ENCODE results near the gene LGI2. TPM values are rescaled to one million over a fixed set of nuclear protein-coding genes. Genes with fewer than 3 reads are reported as not detected.

The LGI2 gene
- total RNA-seq, 4 donors from 2014 or later = 0.04 to 0.52 (median 0.22) TPM

DNA sequence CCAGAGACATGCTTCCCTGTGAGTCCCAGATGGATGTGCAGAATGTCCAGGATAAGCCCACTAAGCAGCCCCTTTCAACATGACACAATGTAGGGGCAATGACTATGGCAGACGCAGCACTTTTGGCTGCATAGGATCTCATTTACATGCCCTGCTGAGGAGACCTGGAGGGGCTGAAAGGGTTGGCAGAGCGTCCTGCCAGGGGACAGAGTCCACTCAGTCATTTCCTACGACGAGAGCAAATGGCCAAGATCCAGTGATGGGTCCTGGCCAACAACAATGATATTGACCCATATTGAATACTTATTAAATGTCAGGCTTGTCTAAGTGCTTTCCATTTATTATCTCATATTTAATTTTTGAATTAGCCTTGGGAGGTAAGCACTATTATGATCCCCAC, 41.4 kb downstream of the LGI2 start:
- 74 to 94% methylated on average over 4 of the region's 4 CpGs for WGBS, 2 donors
- no peak for DNase-seq (ENCODE audit: low spot score in 2 of 2)
- H3K4me3 ChIP-seq (ENCODE audit: low read depth, poor library complexity, severe bottlenecking) = no peak overlapping the region
- intact Hi-C loops (cut with DNase I; ENCODE audit: low total_unique reads) = no loop called here
- no peak for TF ChIP-seq POLR2A (IDR thresholded peaks at IDR 0.05)
- TF ChIP-seq, protein P1, sequence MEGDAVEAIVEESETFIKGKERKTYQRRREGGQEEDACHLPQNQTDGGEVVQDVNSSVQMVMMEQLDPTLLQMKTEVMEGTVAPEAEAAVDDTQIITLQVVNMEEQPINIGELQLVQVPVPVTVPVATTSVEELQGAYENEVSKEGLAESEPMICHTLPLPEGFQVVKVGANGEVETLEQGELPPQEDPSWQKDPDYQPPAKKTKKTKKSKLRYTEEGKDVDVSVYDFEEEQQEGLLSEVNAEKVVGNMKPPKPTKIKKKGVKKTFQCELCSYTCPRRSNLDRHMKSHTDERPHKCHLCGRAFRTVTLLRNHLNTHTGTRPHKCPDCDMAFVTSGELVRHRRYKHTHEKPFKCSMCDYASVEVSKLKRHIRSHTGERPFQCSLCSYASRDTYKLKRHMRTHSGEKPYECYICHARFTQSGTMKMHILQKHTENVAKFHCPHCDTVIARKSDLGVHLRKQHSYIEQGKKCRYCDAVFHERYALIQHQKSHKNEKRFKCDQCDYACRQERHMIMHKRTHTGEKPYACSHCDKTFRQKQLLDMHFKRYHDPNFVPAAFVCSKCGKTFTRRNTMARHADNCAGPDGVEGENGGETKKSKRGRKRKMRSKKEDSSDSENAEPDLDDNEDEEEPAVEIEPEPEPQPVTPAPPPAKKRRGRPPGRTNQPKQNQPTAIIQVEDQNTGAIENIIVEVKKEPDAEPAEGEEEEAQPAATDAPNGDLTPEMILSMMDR (IDR thresholded peaks at IDR 0.05) = no peak

DNA sequence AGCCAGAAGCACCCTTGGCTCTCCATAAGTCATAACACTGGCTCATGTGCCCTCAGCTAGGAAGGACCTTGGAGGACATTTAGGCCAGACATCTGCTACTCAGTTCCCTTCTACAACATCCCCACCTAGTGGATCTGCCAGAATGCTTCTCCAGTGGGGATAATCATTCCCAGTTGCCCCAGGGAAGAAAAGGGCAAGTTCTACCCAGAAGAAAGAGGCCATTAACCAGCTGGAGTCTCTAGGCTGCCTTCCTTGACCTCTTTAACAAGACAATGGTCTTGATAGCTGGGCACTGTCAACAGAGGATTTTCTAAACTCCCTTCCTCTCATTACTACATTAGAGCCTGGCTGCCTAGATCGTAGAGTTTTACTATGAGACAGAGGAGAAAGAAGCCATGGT, 42.0 kb downstream of the LGI2 start:
- DNase-seq (ENCODE audit: low spot score in 2 of 2) = no peak
- H3K4me3 ChIP-seq (ENCODE audit: low read depth, poor library complexity, severe bottlenecking) = no peak overlapping the region
- WGBS, 2 donors = 67 to 71% methylated on average over 1 of the region's 1 CpG
- intact Hi-C loops (cut with DNase I; ENCODE audit: low total_unique reads) = no loop called here
- TF ChIP-seq POLR2A (IDR thresholded peaks at IDR 0.05) = no peak
- TF ChIP-seq, protein P1 (IDR thresholded peaks at IDR 0.05) = no peak

DNA sequence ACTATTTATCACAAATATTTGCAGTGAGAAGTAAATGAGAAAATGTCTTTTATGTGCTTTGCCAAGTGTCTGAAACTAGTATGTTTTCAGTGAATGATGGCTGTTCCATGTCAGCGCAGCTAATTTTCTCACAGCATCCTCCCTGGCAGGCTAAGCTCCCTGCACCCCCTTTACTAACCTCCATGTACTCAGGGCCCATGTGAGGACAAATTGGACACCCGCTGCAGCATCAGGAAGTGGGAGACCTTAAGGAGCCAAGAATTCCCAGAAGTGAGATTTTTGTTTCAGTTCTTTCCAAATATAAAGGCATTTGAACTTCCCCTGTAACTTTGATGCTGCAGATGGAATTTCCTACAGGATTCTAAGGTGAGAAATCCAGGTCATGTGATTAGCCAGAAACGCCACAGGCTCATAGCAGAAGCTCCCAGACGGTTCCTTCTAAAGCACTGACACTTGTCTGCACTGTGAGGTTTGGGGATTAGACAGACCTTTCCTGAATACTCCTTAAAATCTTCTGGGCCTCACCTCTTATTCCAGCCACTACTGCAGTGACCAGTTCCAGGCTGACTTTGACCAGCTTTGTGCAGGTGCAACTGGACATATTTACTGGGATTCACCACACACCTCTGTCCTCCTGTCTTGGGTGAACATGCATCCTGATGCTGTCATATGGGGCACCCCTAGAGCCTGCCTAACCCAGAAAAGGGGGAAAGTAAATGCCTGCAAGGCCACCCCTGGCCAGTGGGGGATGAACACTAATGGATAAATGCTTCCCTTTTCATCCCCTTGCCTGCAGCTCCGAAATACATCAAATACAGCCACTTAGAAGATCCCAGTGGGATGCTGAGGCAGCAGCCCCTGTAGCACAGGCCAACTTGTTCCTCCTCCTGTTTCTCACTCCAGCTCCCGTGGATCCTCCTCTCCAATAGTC, 45.9 kb downstream of the LGI2 start:
- TF ChIP-seq POLR2A (IDR thresholded peaks at IDR 0.05) = no peak
- TF ChIP-seq, protein P1 (IDR thresholded peaks at IDR 0.05) = no peak
- WGBS, 2 donors = 64% methylated on average over 6 of the region's 6 CpGs
- intact Hi-C loops (cut with DNase I; ENCODE audit: low total_unique reads) = no loop called here
- no peak for DNase-seq (ENCODE audit: low spot score in 2 of 2)
- H3K4me3 ChIP-seq (ENCODE audit: low read depth, poor library complexity, severe bottlenecking) = no peak overlapping the region

DNA sequence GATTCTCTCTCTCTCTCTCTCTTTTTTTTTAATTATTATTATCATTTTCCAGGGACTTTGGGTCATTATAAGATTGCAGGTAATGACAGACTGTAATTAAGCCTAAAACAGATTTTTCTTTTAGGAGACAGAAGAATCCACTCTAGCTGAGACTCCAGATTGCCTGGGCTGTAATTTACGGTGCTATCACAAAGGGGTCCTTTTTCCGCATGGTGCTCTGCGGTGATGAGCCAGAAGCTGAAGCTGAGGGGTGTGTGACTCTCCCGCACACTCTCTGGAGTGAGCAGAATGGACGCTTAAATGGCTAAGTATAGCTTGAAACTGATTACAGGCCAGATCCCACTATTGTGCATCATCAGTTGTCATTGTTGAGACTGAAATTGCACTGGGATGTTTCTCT, 50.0 kb downstream of the LGI2 start:
- DNase-seq (ENCODE audit: low spot score in 2 of 2) = no peak
- TF ChIP-seq POLR2A (IDR thresholded peaks at IDR 0.05) = no peak
- TF ChIP-seq, protein P1 (IDR thresholded peaks at IDR 0.05) = no peak
- H3K4me3 ChIP-seq (ENCODE audit: low read depth, poor library complexity, severe bottlenecking) = no peak overlapping the region
- intact Hi-C loops (cut with DNase I; ENCODE audit: low total_unique reads) = no loop called here
- 83 to 86% methylated on average over 5 of the region's 5 CpGs for WGBS, 2 donors

DNA sequence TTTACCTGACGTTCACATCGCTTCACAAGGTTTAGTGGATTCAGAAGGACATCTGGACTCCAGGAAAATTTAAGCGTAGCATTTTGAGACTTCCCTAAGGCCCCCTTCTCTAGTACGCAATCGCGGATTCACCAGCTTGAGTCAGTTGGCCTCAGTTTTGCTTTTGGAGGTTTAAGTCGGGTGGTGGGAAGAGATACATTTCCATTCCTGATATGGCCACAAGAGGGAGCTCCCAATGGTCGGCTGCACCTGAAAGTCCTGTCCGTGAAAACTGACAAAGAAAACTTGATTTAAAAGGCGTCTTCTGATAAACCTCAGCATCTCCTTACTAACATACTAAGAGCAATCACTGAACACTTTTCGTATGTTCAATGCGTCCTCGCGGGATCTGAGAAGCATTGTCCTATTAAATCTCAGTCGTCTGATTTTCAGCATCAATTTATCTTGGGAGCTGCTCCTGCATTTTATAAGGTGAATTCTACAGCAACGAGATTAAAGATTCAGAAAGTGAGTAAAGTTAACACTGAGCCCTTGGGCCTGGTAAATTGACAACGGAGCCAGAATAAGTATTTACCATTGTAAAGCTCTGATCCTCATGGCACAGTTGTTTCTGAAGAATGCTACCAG, 50.6 kb downstream of the LGI2 start:
- WGBS, 2 donors = 10 to 13% methylated on average over 17 of the region's 17 CpGs
- intact Hi-C loops (cut with DNase I; ENCODE audit: low total_unique reads) = no loop called here
- peak; percentile 54 to 88 for DNase-seq (ENCODE audit: low spot score in 2 of 2)
- TF ChIP-seq POLR2A (IDR thresholded peaks at IDR 0.05) = no peak
- TF ChIP-seq, protein P1 (IDR thresholded peaks at IDR 0.05) = peak in 1 of 3 donors; percentile 15
- H3K4me3 ChIP-seq (ENCODE audit: low read depth, poor library complexity, severe bottlenecking) = no peak overlapping the region
